Karpas-422 (cell line): ENCODE results near the gene PKMYT1. TPM values are rescaled to one million over a fixed set of nuclear protein-coding genes. Genes with fewer than 3 reads are reported as not detected.

Source experiments
- DNase-seq: peaks from one replicate; pipeline ENCODE4 v3.0.0-alpha.2; 2015
- H2AFZ ChIP-seq: fragments of 200-600 bp; sonication (generic); 2 replicates; pipeline ENCODE4 v1.6.1; 2014; ENCODE audit warnings: antibody characterized with exemption, low read length, mixed read lengths
- H3K27ac ChIP-seq: fragments of 200-600 bp; sonication (generic); 2 replicates; pipeline ENCODE4 v1.5.1; 2014; ENCODE audit warnings: mild to moderate bottlenecking, low read length, moderate library complexity
- H3K27me3 ChIP-seq: fragments of 200-600 bp; sonication (generic); 2 replicates; pipeline ENCODE4 v1.6.1; 2014; ENCODE audit warnings: low read length, mixed read lengths
- H3K36me3 ChIP-seq: fragments of 200-600 bp; sonication (generic); 2 replicates; pipeline ENCODE4 v1.6.1; 2014; ENCODE audit warnings: low read length, mixed read lengths; ENCODE audit not compliant: insufficient read depth
- H3K4me1 ChIP-seq: fragments of 200-600 bp; sonication (generic); 2 replicates; pipeline ENCODE4 v1.6.1; 2014; ENCODE audit warnings: mild to moderate bottlenecking, low read length, mixed read lengths
- H3K4me2 ChIP-seq: fragments of 200-600 bp; sonication (generic); 2 replicates; pipeline ENCODE4 v1.6.1; 2014; ENCODE audit warnings: low read length, low read depth, mild to moderate bottlenecking; ENCODE audit not compliant: poor library complexity, severe bottlenecking
- H3K4me3 ChIP-seq: fragments of 200-600 bp; sonication (generic); 2 replicates; pipeline ENCODE4 v1.5.1; 2014; ENCODE audit warnings: mild to moderate bottlenecking, antibody characterized with exemption, low read length, mixed read lengths
- H3K79me2 ChIP-seq: fragments of 200-600 bp; sonication (generic); 2 replicates; pipeline ENCODE4 v1.6.1; 2014; ENCODE audit warnings: mild to moderate bottlenecking, low read length, mixed read lengths
- H3K9ac ChIP-seq: fragments of 200-600 bp; sonication (generic); 2 replicates; pipeline ENCODE4 v1.6.0; 2014; ENCODE audit warnings: low read length
- H3K9me2 ChIP-seq: fragments of 200-600 bp; sonication (generic), shearing (Covaris generic); replicated peaks from 2 replicates; pipeline ENCODE4 v1.6.0; 2014; ENCODE audit warnings: mild to moderate bottlenecking, low read length, moderate library complexity; ENCODE audit not compliant: insufficient read depth
- H3K9me3 ChIP-seq: fragments of 300-700, 200-600 bp; sonication (generic); 2 replicates; pipeline ENCODE4 v1.6.1; 2014; ENCODE audit warnings: low read length, mixed read lengths
- H4K20me1 ChIP-seq: fragments of 200-600 bp; sonication (generic); 2 replicates; pipeline ENCODE4 v1.6.1; 2014; ENCODE audit warnings: mild to moderate bottlenecking, antibody characterized with exemption, low read length, low read depth; ENCODE audit not compliant: insufficient read depth
- total RNA-seq: library from RNA; depleted of rRNA; stranded (reverse); fragments of >200 nt; shearing (Covaris generic); gene quantifications from 2 replicates; pipeline ENCODE4 v1.2.3, GENCODE V29; 2014; ENCODE audit warnings: low replicate concordance

The PKMYT1 gene
- total RNA-seq, 1 experiment from 2014 or later: 17.6 TPM

DNA sequence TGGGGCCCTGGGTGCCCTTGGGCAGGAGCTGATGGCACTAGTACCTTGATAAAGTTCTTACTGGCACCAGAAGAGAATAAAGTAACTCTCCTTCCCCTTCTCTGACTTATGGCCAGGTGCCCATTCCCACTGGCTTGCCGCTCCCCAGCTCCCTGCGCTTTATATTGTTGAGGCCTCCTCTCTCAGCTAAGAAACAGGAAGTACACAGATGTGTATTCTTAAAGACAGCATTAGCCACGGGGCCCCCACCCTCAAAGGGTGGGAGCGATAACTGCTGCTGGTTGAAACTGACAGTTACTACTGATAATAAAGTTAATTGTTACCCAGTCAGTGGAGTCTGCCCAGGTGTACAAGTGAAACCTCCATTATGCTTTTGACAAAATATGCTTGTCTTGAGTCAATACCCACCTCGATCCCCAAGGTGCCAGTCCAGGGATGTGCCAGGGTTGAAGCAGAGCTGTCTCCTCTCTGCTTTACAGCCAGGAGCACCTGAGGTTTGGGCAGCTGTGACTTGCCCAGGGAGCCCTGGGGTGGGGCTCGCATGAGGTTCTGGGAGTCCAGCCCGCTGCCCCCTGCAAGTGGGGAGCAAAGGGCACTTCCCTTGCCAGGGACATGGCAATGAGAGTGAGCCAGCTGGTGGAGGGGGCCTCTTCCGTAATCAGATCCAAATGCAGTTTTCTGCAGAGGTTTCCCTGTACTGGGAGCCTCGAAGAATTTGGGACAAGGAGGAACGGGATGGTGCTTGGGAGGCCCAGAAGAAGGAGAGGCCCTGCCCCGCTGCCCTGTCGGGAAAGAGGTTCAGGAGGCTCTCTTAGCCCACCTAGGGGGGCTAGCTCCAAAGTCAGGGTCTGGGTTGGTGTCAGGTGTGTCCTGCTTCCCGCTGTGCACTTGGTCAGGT is 27.1 kb upstream of the PKMYT1 start:
- Histone ChIP-seq H4K20me1 (no peaks in the 10 kb centered on the region), H3K9ac (no peak overlapping the region), H3K27me3 (no peaks in the 10 kb centered on the region), H3K9me3 (no peaks in the 10 kb centered on the region), H3K4me2 (no peak overlapping the region), H3K4me1 (peaks cover 3% of the 10 kb centered on the region), H3K9me2 (no peaks in the 10 kb centered on the region), H3K36me3 (no peaks in the 10 kb centered on the region), H3K4me3 (no peak overlapping the region), H3K79me2 (no peaks in the 10 kb centered on the region), H3K27ac (no peak overlapping the region), H2AFZ (no peak overlapping the region)
- no peak for DNase-seq

DNA sequence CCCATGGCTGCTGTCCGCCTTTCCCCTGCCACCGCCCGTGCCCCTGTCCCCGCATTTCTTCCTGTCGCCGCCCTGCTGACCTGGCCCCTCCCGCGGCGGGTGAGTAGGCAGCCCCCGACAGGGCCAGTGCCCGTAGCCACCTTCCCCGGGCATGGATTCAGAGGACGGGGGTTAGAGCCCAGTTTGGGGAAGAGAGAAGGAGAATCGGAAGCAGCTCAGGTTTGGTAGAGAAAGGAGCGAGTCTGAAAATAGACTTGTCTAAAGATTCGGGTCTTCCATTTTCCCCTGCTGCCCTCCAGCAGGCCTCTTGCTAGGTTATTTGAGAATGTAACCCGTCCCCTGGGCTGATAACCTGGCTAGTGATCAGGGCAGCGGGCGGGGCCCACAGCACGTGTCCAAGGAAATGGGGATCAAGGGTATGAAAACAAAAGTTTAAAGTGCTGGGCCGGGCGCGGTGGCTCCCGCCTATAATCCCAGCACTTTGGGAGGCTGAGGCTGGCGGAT is 24.6 kb upstream of the PKMYT1 start:
- no peaks in the 10 kb centered on the region for H3K9me3 ChIP-seq
- no peak overlapping the region for H2AFZ ChIP-seq
- H4K20me1 ChIP-seq: no peaks in the 10 kb centered on the region
- H3K27ac ChIP-seq: no peak overlapping the region
- 0 out of 2 replicates have a peak overlapping the region, but pooled peaks have one; percentile 22 for H3K4me3 ChIP-seq
- H3K36me3 ChIP-seq: no peaks in the 10 kb centered on the region
- no peaks in the 10 kb centered on the region for H3K9me2 ChIP-seq
- H3K4me1 ChIP-seq: peaks cover 3% of the 10 kb centered on the region
- H3K79me2 ChIP-seq: no peaks in the 10 kb centered on the region
- no peak overlapping the region for H3K9ac ChIP-seq
- DNase-seq: no peak
- H3K4me2 ChIP-seq: peak overlapping the region; percentile 42
- H3K27me3 ChIP-seq: no peaks in the 10 kb centered on the region

DNA sequence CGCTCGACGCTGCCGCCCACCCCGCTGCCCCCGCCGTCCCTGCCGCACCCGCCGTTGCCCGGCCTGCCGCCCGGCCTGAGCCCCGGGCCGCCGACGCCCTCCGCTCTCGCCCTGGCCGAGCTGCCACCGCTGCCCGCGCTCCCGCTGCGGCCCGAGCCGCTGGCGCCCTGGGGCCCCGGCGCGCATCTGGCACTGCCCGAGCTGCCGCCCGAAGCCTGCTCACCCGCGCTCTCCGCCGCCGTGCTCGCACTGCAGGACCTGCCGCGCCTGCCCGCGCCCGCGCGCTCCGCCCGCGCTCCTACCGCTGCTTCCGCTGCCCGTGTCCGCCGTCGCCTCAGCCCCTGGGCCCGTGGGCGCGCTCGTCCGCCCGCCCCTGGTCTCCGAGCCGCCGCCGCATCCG is 24.1 kb upstream of the PKMYT1 start:
- DNase-seq: no peak
- no peaks in the 10 kb centered on the region for H4K20me1 ChIP-seq
- no peaks in the 10 kb centered on the region for H3K27me3 ChIP-seq
- no peak overlapping the region for H3K4me3 ChIP-seq
- H2AFZ ChIP-seq: no peak overlapping the region
- H3K4me2 ChIP-seq: no peak overlapping the region
- peaks cover 3% of the 10 kb centered on the region for H3K4me1 ChIP-seq
- no peaks in the 10 kb centered on the region for H3K79me2 ChIP-seq
- H3K9me2 ChIP-seq: no peaks in the 10 kb centered on the region
- no peaks in the 10 kb centered on the region for H3K36me3 ChIP-seq
- no peaks in the 10 kb centered on the region for H3K9me3 ChIP-seq
- no peak overlapping the region for H3K9ac ChIP-seq
- no peak overlapping the region for H3K27ac ChIP-seq

GRCh38 chr16:3003582-3004270 is 23.5 kb upstream of the PKMYT1 start:
- Histone ChIP-seq H3K27me3 (no peaks in the 10 kb centered on the region), H3K4me2 (no peak overlapping the region), H2AFZ (no peak overlapping the region)

DNA sequence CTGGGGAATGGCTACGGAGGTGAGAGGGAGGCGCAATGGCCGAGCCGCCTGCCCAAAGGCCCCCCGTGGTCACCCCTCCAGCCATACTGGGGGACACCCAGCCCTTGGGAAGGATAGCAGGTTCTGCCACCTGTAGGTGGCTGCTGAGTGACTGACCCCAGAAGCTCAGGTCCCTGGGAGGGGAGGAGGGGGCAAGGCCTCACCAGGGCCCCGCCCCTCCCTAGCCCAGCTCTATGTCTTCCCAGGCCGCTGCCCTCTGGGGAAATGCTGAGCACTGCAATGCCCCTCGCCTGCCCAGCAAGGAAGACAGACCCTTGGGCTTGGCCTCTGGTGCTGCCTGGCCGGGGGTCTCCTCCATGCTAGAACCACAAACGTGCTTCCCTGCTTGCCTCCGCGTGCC is 21.1 kb upstream of the PKMYT1 start:
- no peak overlapping the region for H3K4me3 ChIP-seq
- no peak overlapping the region for H3K4me2 ChIP-seq
- no peaks in the 10 kb centered on the region for H3K27me3 ChIP-seq
- no peak overlapping the region for H3K27ac ChIP-seq
- DNase-seq: no peak
- H3K9me2 ChIP-seq: no peaks in the 10 kb centered on the region
- H3K9ac ChIP-seq: no peak overlapping the region
- peaks cover 3% of the 10 kb centered on the region for H3K4me1 ChIP-seq
- no peaks in the 10 kb centered on the region for H3K36me3 ChIP-seq
- H4K20me1 ChIP-seq: no peaks in the 10 kb centered on the region
- no peak overlapping the region for H2AFZ ChIP-seq
- no peaks in the 10 kb centered on the region for H3K79me2 ChIP-seq
- no peaks in the 10 kb centered on the region for H3K9me3 ChIP-seq

More at GRCh38 chr16:3003582-3004270, 23.5 kb upstream of the PKMYT1 start:
- DNase-seq: peak; percentile 100
- no peaks in the 10 kb centered on the region for H3K79me2 ChIP-seq
- H3K4me3 ChIP-seq: no peak overlapping the region
- no peaks in the 10 kb centered on the region for H3K9me2 ChIP-seq
- no peaks in the 10 kb centered on the region for H4K20me1 ChIP-seq
- H3K9me3 ChIP-seq: no peaks in the 10 kb centered on the region
- H3K27ac ChIP-seq: no peak overlapping the region
- peaks cover 3% of the 10 kb centered on the region for H3K4me1 ChIP-seq
- no peaks in the 10 kb centered on the region for H3K36me3 ChIP-seq
- no peak overlapping the region for H3K9ac ChIP-seq

DNA sequence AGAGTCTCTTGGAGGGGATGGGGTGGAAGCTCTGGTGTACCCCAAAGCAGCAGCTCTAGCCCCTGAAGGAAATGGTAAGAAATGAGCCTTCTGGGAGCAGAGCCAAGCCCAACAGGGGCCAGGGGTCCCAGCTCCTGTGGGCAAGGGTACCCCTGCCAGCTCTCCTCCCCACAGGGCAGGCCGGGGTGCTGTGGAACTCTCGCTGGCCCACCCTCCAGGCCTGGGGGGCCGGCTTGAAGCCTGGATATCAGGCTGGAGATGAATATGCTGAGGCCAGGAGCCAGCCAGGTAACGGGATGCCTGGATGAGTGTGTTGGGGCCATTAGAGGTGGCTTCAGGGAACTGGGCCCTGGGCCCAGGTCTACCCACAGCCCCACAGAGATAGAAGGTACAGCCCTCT is 20.3 kb upstream of the PKMYT1 start:
- no peak overlapping the region for H3K9ac ChIP-seq
- no peak overlapping the region for H2AFZ ChIP-seq
- no peaks in the 10 kb centered on the region for H3K36me3 ChIP-seq
- H3K27me3 ChIP-seq: no peaks in the 10 kb centered on the region
- H3K9me2 ChIP-seq: no peaks in the 10 kb centered on the region
- H3K4me3 ChIP-seq: no peak overlapping the region
- peaks cover 3% of the 10 kb centered on the region for H3K4me1 ChIP-seq
- H4K20me1 ChIP-seq: no peaks in the 10 kb centered on the region
- H3K4me2 ChIP-seq: no peak overlapping the region
- no peaks in the 10 kb centered on the region for H3K79me2 ChIP-seq
- no peak for DNase-seq
- no peaks in the 10 kb centered on the region for H3K9me3 ChIP-seq
- H3K27ac ChIP-seq: no peak overlapping the region

DNA sequence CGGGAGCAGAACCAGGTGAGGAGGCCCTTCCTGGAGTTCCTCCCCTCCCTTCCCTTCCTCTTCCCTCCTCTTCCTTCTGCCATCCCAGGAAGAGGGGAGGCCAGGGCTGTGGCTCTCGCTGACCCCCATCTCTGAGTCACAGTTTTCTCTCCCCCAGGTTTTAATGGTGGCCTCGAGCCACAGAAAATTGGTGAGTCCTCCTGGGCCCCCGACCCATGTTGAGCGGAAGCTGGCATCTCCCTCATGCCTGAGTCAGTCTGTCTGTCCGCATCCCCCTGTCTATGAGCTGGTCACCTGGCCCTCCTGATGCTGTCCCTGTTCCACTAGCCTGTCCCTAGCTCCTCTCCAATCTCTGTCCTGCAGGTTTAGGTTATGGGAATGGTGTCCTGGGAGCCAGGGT is 19.7 kb upstream of the PKMYT1 start:
- peaks cover 3% of the 10 kb centered on the region for H3K4me1 ChIP-seq
- H3K9ac ChIP-seq: no peak overlapping the region
- H3K27me3 ChIP-seq: no peaks in the 10 kb centered on the region
- H3K9me2 ChIP-seq: no peaks in the 10 kb centered on the region
- no peaks in the 10 kb centered on the region for H3K36me3 ChIP-seq
- no peaks in the 10 kb centered on the region for H4K20me1 ChIP-seq
- no peak overlapping the region for H3K27ac ChIP-seq
- DNase-seq: no peak
- no peaks in the 10 kb centered on the region for H3K79me2 ChIP-seq
- H3K9me3 ChIP-seq: no peaks in the 10 kb centered on the region
- H3K4me2 ChIP-seq: no peak overlapping the region
- no peak overlapping the region for H3K4me3 ChIP-seq
- H2AFZ ChIP-seq: no peak overlapping the region

- no peaks in the 10 kb centered on the region for H3K27me3 ChIP-seq
- H3K9me3 ChIP-seq: no peaks in the 10 kb centered on the region
- no peak overlapping the region for H3K27ac ChIP-seq
- no peaks in the 10 kb centered on the region for H3K36me3 ChIP-seq
- no peaks in the 10 kb centered on the region for H4K20me1 ChIP-seq
- no peak overlapping the region for H3K9ac ChIP-seq
- no peaks in the 10 kb centered on the region for H3K9me2 ChIP-seq
- no peak overlapping the region for H2AFZ ChIP-seq
- no peak overlapping the region for H3K4me2 ChIP-seq
- DNase-seq: no peak
- no peak overlapping the region for H3K4me3 ChIP-seq
- no peaks in the 10 kb centered on the region for H3K4me1 ChIP-seq
- no peaks in the 10 kb centered on the region for H3K79me2 ChIP-seq
Observed at GRCh38 chr16:2996298-2996697, 16.1 kb upstream of the PKMYT1 start.
